Adrenal gland (tissue), 12 donors: ENCODE data around the gene CACNA1C. TPM values are rescaled to one million over a fixed set of nuclear protein-coding genes. Genes with fewer than 3 reads are reported as not detected.
A peak's percentile ranks its signal among the peaks of the same experiment; 100 is the strongest.

Experiments used
- DNase-seq, 7 donors: peaks; one replicate each; pipeline ENCODE4 v3.0.0-alpha.2; 2019 to 2020
- H3K27ac ChIP-seq, 5 donors: fragments of 200-600 bp; sonication (generic) in 4 of 5; 1 replicate in 3 of 5; 2 replicates in 2 of 5; pipeline versions ENCODE4 v1.5.1 to v1.8.0; 2016 to 2020; ENCODE audit warnings: mild to moderate bottlenecking in 1 of 5
- H3K27me3 ChIP-seq: fragments of 200-600 bp; 2 replicates; pipeline ENCODE4 v1.8.0; 2021
- H3K36me3 ChIP-seq, 2 donors: fragments of 200-600 bp; replicated peaks in 1 of 2; 1 replicate in 1 of 2; 2 replicates in 1 of 2; pipeline versions ENCODE4 v1.5.1 to v1.8.0; 2018 to 2022
- H3K4me1 ChIP-seq, 2 donors: fragments of 200-600 bp; replicated peaks in 1 of 2; 1 replicate in 1 of 2; 2 replicates in 1 of 2; pipeline versions ENCODE4 v1.5.1 to v1.8.0; 2018 to 2021
- H3K4me3 ChIP-seq, 4 donors: fragments of 200-600 bp; sonication (generic) in 3 of 4; one replicate each; pipeline ENCODE4 v1.5.1; 2016 to 2018
- H3K9me3 ChIP-seq, 3 donors: fragments of 200-600 bp; sonication (generic) in 1 of 3; replicated peaks in 1 of 3; 1 replicate in 2 of 3; 2 replicates in 1 of 3; pipeline versions ENCODE4 v1.5.1 to v1.8.0; 2016 to 2021
- POLR2A ChIP-seq, 2 donors: fragments of 450-650 bp; IDR thresholded peaks; one replicate each; pipeline ENCODE4 v1.6.1; 2017; ENCODE audit warnings: antibody characterized with exemption in 2 of 2, mild to moderate bottlenecking in 2 of 2, moderate library complexity in 1 of 2
- WGBS, 4 donors: extraction: QIAGEN DNeasy Blood & Tissue Kit in 2 of 4; methylation state at CpG; one replicate each; pipeline versions ENCODE4 v1.1.5 to v1.1.7; 2013 to 2017; 5-methylcytosine and 5-hydroxymethylcytosine counted together
- intact Hi-C, 2 donors: fragments of 100-400 bp; cut with DNase I; formaldehyde crosslinking; loops; one replicate each; pipeline versions ENCODE4 v1.14.1 to v1.15.0; 2022 to 2023
- polyA plus RNA-seq, 3 donors: library from polyadenylated mRNA; stranded (reverse); fragments of 200-250 nt in 2 of 3; fragments of 350-450 nt in 1 of 3; fragmentation: Illumina TruSeq in 1 of 3; extraction: RNeasy Lipid Tissue Mini Kit (QIAGEN cat#74804) in 1 of 3; gene quantifications; one replicate each; pipeline ENCODE4 v1.2.3, GENCODE V29; 2013 to 2014
- total RNA-seq, 9 donors: library from RNA; depleted of rRNA in 4 of 9; stranded (reverse); fragments of >200 nt in 4 of 9; fragments of 120-200 nt in 1 of 9; fragmentation: NEBNext Ultra II Directional in 1 of 9; extraction: Animal tissue kit (Norgen Biotek cat#: 25700) in 1 of 9; gene quantifications; one replicate each; pipeline versions ENCODE4 v1.1.0 to v1.2.4, GENCODE V29; 2013 to 2023
- TF ChIP-seq, protein P1 (sequence below), 6 experiments: fragments of 450-650 bp in 4 of 6; fragments of 200-600 bp in 2 of 6; sonication (generic) in 1 of 6; IDR thresholded peaks; 1 replicate in 5 of 6; 2 replicates in 1 of 6; pipeline versions ENCODE4 v1.5.1 to v1.8.0; 2016 to 2021; ENCODE audit warnings: antibody characterized with exemption in 6 of 6, mild to moderate bottlenecking in 2 of 6, moderate library complexity in 1 of 6
- donor health status: healthy with polysubstance abuse.
- donor health status: Bipolar disorder and iron deficiency.
- donor health status: DM: yes; HTN: yes; CAD: no.
- donor health status: DM: no; HTN: no; CAD: no.
- donor health status: DM: no; HTN: no; CAD: no.
- donor health status: DM: yes; HTN: yes; CAD: no.

CACNA1C gene
- total and polyA plus RNA-seq, 12 donors = 1.4 to 5.8 (median 3.5) TPM

DNA sequence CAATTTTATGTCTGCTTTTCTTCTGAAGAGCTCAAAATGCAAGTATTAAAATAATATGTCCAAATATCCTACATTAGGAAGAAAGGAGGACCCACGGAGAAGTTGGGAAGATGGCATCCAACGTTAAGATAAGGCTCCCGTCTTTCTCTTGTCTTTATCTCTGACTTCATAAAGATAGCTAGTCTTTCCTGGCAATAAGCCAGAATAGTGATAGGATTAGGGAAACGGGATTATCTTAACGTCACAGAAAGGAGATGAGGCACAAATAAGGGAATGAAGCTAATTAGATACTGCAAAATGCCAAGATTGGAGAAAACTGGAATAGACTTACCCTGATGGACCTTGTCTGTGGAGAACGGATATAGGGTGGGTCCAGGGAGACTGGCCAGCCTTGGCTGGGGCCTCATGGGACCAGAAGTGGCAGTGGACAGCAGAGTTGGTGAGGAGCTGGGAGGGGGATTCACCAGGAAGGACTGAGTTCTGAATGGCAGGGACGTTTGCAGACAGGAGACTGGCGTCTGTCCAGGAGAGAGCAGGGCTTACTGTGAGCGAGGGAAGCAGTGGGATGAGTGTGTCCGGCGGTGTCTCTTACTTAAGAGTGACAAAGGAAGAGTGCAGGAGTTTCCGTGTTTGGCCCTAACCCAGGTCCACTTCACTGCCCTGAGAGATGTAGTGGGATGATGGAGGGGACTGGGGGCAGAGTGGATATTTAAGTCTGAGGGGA is 119.9 kb downstream of the CACNA1C start:
- H3K27me3 ChIP-seq = no peaks in the 10 kb centered on the region
- 63 to 71% (median 67%) methylated on average over 12 of the region's 12 CpGs for whole genome bisulfite sequencing, 4 donors
- intact Hi-C loops = no loop called here
- H3K4me3 ChIP-seq = no peak overlapping the region
- peak in 1 of 7 donors; percentile 65 for DNase-seq
- H3K4me1 ChIP-seq = no peaks in the 10 kb centered on the region
- no peak for TF ChIP-seq POLR2A (IDR thresholded peaks at IDR 0.05)
- TF ChIP-seq, protein P1, sequence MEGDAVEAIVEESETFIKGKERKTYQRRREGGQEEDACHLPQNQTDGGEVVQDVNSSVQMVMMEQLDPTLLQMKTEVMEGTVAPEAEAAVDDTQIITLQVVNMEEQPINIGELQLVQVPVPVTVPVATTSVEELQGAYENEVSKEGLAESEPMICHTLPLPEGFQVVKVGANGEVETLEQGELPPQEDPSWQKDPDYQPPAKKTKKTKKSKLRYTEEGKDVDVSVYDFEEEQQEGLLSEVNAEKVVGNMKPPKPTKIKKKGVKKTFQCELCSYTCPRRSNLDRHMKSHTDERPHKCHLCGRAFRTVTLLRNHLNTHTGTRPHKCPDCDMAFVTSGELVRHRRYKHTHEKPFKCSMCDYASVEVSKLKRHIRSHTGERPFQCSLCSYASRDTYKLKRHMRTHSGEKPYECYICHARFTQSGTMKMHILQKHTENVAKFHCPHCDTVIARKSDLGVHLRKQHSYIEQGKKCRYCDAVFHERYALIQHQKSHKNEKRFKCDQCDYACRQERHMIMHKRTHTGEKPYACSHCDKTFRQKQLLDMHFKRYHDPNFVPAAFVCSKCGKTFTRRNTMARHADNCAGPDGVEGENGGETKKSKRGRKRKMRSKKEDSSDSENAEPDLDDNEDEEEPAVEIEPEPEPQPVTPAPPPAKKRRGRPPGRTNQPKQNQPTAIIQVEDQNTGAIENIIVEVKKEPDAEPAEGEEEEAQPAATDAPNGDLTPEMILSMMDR (IDR thresholded peaks at IDR 0.05) = no peak
- H3K27ac ChIP-seq = peak overlapping the region in 1 of 5 donors; percentile 52
- peaks cover 0 to under 1% (median 0%) of the 10 kb centered on the region in 3 donors for H3K9me3 ChIP-seq
- no peaks in the 10 kb centered on the region for H3K36me3 ChIP-seq

DNA sequence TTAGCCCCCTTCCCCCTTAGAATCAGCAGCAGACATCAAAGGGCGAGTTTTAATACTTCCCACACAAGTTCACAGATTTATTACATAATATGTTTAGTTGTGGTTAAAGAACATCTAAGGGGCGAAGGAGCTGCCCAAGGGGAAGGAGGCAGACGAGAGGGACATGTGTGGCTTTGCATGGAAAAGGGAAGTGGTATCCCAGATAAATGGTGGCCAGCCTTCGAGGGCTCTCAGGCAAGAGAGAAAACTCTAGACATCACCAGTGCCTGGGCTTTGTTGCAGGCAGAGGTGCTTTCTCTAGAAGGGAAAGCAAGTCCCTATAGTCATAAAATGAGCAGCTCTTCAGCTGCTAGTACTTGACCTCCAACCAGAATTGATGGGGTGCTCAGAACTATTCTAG is 121.2 kb downstream of the CACNA1C start:
- TF ChIP-seq POLR2A (IDR thresholded peaks at IDR 0.05) = no peak
- TF ChIP-seq, protein P1 (IDR thresholded peaks at IDR 0.05) = no peak
- Histone ChIP-seq H3K36me3 (no peaks in the 10 kb centered on the region), H3K9me3 (no peaks in the 10 kb centered on the region), H3K4me1 (no peaks in the 10 kb centered on the region), H3K4me3 (no peak overlapping the region), H3K27ac (no peak overlapping the region), H3K27me3 (no peaks in the 10 kb centered on the region)
- 62 to 78% (median 74%) methylated on average over 4 of the region's 4 CpGs for WGBS, 4 donors
- DNase-seq = no peak
- intact Hi-C loops = no loop called here

DNA sequence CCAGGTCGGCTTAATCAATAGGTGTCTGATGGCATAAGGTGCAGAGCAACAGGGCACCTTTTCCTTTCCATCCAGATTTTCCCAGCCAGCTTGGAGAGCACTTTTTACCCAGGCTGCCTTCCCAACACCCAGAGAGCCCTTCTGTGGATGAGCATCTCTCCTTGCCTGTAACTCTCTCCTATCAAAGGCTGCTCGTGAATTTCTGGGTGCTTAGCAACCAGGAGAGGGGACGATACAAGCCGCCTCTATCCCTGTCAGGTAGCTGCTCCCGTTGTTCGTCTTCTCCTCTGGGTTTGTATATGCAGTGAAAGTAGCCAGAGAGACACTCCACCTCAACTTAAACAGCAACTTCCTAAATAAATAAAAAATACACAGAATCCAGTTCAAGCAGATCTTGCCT is 124.2 kb downstream of the CACNA1C start:
- intact Hi-C loops = no loop called here
- 84 to 89% (median 85%) methylated on average over 5 to 6 of the region's 6 CpGs for whole genome bisulfite sequencing, 4 donors
- no peaks in the 10 kb centered on the region for H3K27me3 ChIP-seq
- no peak overlapping the region for H3K27ac ChIP-seq
- H3K4me3 ChIP-seq = no peak overlapping the region
- no peaks in the 10 kb centered on the region for H3K9me3 ChIP-seq
- H3K36me3 ChIP-seq = no peaks in the 10 kb centered on the region
- TF ChIP-seq, protein P1 (IDR thresholded peaks at IDR 0.05) = no peak
- no peak for TF ChIP-seq POLR2A (IDR thresholded peaks at IDR 0.05)
- peaks cover 0 to 13% of the 10 kb centered on the region in 2 donors for H3K4me1 ChIP-seq
- no peak for DNase-seq

DNA sequence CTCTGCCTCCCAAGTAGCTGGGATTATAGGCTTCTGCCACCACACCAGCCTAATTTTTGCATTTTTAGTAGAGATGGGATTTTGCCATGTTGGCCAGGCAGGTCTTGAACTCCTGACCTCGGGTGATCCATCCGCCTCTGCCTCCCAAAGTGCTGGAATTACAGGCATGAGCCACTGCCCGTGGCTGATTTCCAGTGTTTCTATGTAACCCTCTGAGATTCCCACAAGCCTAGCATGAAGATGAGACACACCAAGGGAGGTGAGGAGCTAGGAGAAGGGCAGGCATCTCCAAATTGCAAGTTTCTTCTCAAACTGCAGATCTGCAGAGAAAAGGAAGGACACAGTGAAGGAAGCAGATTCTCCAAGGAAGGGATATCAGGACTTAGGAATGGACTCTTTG is 125.0 kb downstream of the CACNA1C start:
- Histone ChIP-seq H3K36me3 (no peaks in the 10 kb centered on the region), H3K9me3 (no peaks in the 10 kb centered on the region), H3K4me3 (no peak overlapping the region), H3K27me3 (no peaks in the 10 kb centered on the region), H3K4me1 (peaks cover 0 to 13% of the 10 kb centered on the region in 2 donors), H3K27ac (no peak overlapping the region)
- DNase-seq = no peak
- TF ChIP-seq, protein P1 (IDR thresholded peaks at IDR 0.05) = no peak
- TF ChIP-seq POLR2A (IDR thresholded peaks at IDR 0.05) = no peak
- intact Hi-C loops = no loop called here
- 67 to 71% (median 70%) methylated on average over 3 of the region's 3 CpGs for WGBS, 4 donors
